A549 (cell line): Measurements from ENCODE around the gene CLIP2. TPM values are rescaled to one million over a fixed set of nuclear protein-coding genes. Genes with fewer than 3 reads are reported as not detected.

Experiments used
- ATAC-seq, 2 experiments: fragments of 200-7000 bp in 1 of 2; fragments of >200 bp in 1 of 2; cut with Nextera tagmentation in 1 of 2; cut with Tn5 transposase in 1 of 2; 3 replicates each; pipeline versions ENCODE4 v1.8.0 to v1.9.1; 2018 to 2020; ENCODE audit warnings: mild to moderate bottlenecking in 1 of 2, moderate library complexity in 1 of 2
- CTCF ChIA-PET: fragments of 300-600 bp; sonication (Branson Sonifier 250); formaldehyde crosslinking; extraction: SDS; loops from one replicate; lab custom pipeline; 2021; ENCODE audit warnings: antibody characterized with exemption, inconsistent platforms; lab: Yijun Ruan, JAX
- POLR2A ChIA-PET: fragments of 350-600 bp; formaldehyde crosslinking; extraction: SDS; loops from one replicate; lab custom pipeline; 2021; ENCODE audit warnings: antibody characterized with exemption, inconsistent platforms; lab: Yijun Ruan, JAX
- DNase-seq, 2 experiments: peaks; one replicate each; pipeline versions ENCODE4 v3.0.0 to v3.0.0-alpha.2; 2011 to 2016; ENCODE audit warnings: low read depth in 1 of 2, low spot score in 1 of 2
- FAIRE-seq: peaks from 2 replicates; lab custom pipeline; 2011; peaks lifted over from hg19 to GRCh38; lab: Jason Lieb, UNC
- H3K27ac ChIP-seq, 2 experiments: fragments of >200 bp; sonication (Bioruptor Twin); formaldehyde crosslinking; 3 replicates each; pipeline ENCODE4 v1.5.1; 2016 to 2017
- H3K4me1 ChIP-seq: fragments of >200 bp; sonication (Bioruptor Twin); formaldehyde crosslinking; 3 replicates; pipeline ENCODE4 v1.6.1; 2016
- H3K4me2 ChIP-seq: fragments of >200 bp; sonication (Bioruptor Twin); formaldehyde crosslinking; 3 replicates; pipeline ENCODE4 v1.6.1; 2016
- H3K4me3 ChIP-seq: fragments of >200 bp; sonication (Bioruptor Twin); formaldehyde crosslinking; 3 replicates; pipeline ENCODE4 v1.5.1; 2016
- H3K9me3 ChIP-seq: fragments of >200 bp; sonication (Bioruptor Twin); formaldehyde crosslinking; 3 replicates; pipeline ENCODE4 v1.6.1; 2016
- EP300 ChIP-seq, 2 experiments: fragments of >200 bp; sonication (Bioruptor Twin); formaldehyde crosslinking; IDR thresholded peaks; 2 replicates in 1 of 2; 3 replicates in 1 of 2; pipeline ENCODE4 v1.6.1; 2016 to 2017
- FOSB ChIP-seq: fragments of 250-450 bp; sonication (Bioruptor Pico); IDR thresholded peaks from 2 replicates; pipeline ENCODE4 v1.5.0; 2020; ENCODE audit warnings: mild to moderate bottlenecking, moderate library complexity
- FOSL2 ChIP-seq, 2 experiments: fragments of 450-650 bp in 1 of 2; fragments of >200 bp in 1 of 2; sonication (Bioruptor Twin) in 1 of 2; formaldehyde crosslinking; IDR thresholded peaks; 2 replicates each; pipeline versions ENCODE4 v1.5.0 to v1.6.1; 2016 to 2020; ENCODE audit warnings: mild to moderate bottlenecking in 1 of 2, moderate library complexity in 1 of 2
- HDAC2 ChIP-seq: fragments of 200-600 bp; sonication (generic); IDR thresholded peaks from 2 replicates; pipeline ENCODE4 v1.6.1; 2016
- HOXB13 ChIP-seq: fragments of 250-450 bp; sonication (Bioruptor Pico); IDR thresholded peaks from 2 replicates; pipeline ENCODE4 v1.5.0; 2020; ENCODE audit warnings: low read depth, mild to moderate bottlenecking, moderate library complexity
- JUN ChIP-seq, 2 experiments: fragments of >200 bp; sonication (Bioruptor Twin); formaldehyde crosslinking; IDR thresholded peaks; 2 replicates in 1 of 2; 3 replicates in 1 of 2; pipeline ENCODE4 v1.6.1; 2016 to 2017
- JUNB ChIP-seq: fragments of >200 bp; sonication (Bioruptor Twin); formaldehyde crosslinking; IDR thresholded peaks from 2 replicates; pipeline ENCODE4 v1.6.1; 2016
- KDM5A ChIP-seq: fragments of 200-600 bp; sonication (generic); IDR thresholded peaks from 2 replicates; pipeline ENCODE4 v1.6.1; 2016; ENCODE audit warnings: antibody characterized with exemption, mild to moderate bottlenecking
- NFE2L2 ChIP-seq: fragments of 150-350 bp; conservative IDR thresholded peaks from 2 replicates; pipeline ENCODE4 v1.6.1; 2014; ENCODE audit warnings: low read length
- NPAS2 ChIP-seq: fragments of 250-450 bp; sonication (Bioruptor Pico); IDR thresholded peaks from 2 replicates; pipeline ENCODE4 v1.8.0; 2022; ENCODE audit warnings: mild to moderate bottlenecking, moderate library complexity, borderline replicate concordance
- NR3C1 ChIP-seq: fragments of >200 bp; sonication (Bioruptor Twin); formaldehyde crosslinking; IDR thresholded peaks from 3 replicates; pipeline ENCODE4 v1.6.1; 2017
- POLR2AphosphoS2 ChIP-seq: conservative IDR thresholded peaks from 2 replicates; pipeline ENCODE4 v1.6.1; 2012; ENCODE audit warnings: low read length, improper control_type of control experiment, inconsistent platforms
- RARB ChIP-seq: fragments of 250-450 bp; sonication (Bioruptor Pico); IDR thresholded peaks from 2 replicates; pipeline ENCODE4 v1.8.0; 2021; ENCODE audit warnings: mild to moderate bottlenecking, moderate library complexity
- RCOR1 ChIP-seq: fragments of 150-350 bp; IDR thresholded peaks from 2 replicates; pipeline ENCODE4 v1.6.1; 2014; ENCODE audit warnings: antibody characterized with exemption, low read length, low read depth
- RFX5 ChIP-seq: fragments of 450-650 bp; IDR thresholded peaks from 2 replicates; pipeline ENCODE4 v1.7.1; 2014; ENCODE audit warnings: antibody characterized with exemption, mild to moderate bottlenecking, moderate library complexity
- TFCP2L1 ChIP-seq: fragments of 250-450 bp; sonication (Bioruptor Pico); IDR thresholded peaks from 2 replicates; pipeline ENCODE4 v1.5.0; 2021; ENCODE audit warnings: mild to moderate bottlenecking
- ZSCAN20 ChIP-seq: fragments of 250-450 bp; sonication (Bioruptor Pico); IDR thresholded peaks from 2 replicates; pipeline ENCODE4 v1.8.0; 2022; ENCODE audit warnings: mild to moderate bottlenecking, moderate library complexity
- WGBS: methylation state at CpG from one replicate; pipeline ENCODE4 v1.1.6; 2017; ENCODE audit errors: missing lambda C conversion rate; 5-methylcytosine and 5-hydroxymethylcytosine counted together
- polyA plus RNA-seq, 4 experiments: library from polyadenylated mRNA; depleted of rRNA in 3 of 4; stranded (reverse); fragments of >200 nt; fragmentation: RNase III in 1 of 4; extraction: RNeasy Plus Mini Kit Qiagen cat#74134 plus additional on column Dnase treatment in 1 of 4; gene quantifications; 2 replicates in 3 of 4; 3 replicates in 1 of 4; pipeline ENCODE4 v1.2.3, GENCODE V29; 2011 to 2017
- TF ChIP-seq, protein P1 (sequence below): fragments of 200-600 bp; sonication (generic); IDR thresholded peaks from 2 replicates; pipeline ENCODE4 v1.6.1; 2016; ENCODE audit warnings: antibody characterized with exemption, mild to moderate bottlenecking, moderate library complexity
- TF ChIP-seq, protein P2 (sequence below): fragments of 150-350 bp; IDR thresholded peaks from 2 replicates; pipeline ENCODE4 v1.6.1; 2014; ENCODE audit warnings: low read depth, mild to moderate bottlenecking, low read length
- TF ChIP-seq, protein P3 (sequence below): IDR thresholded peaks from 2 replicates; pipeline ENCODE4 v1.6.1; 2012; ENCODE audit warnings: low read depth, borderline replicate concordance

Gene CLIP2
- polyA plus RNA-seq, 2 of the 4 experiments (the other 2 are of a cell fraction) = 3.7 to 17.0 TPM

DNA sequence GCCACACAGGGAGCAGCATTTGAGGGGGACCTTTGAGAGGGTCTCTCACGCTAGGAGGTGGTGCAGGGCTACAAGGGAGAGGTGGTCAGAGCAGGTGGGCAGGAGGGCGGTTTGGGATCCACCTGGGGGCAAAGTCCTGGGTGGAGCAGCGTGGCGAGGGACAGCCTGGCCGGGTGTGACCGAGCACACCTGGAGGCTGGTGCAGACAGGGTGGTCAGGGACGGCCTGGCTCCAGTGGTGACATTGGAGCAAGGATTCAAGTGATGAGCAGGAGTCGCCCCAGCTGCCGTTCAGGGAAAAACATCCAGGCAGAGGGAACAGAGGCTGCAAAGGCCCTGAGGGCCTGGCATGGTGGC is 36.0 kb downstream of the CLIP2 start:
- Histone ChIP-seq H3K4me1 (no peaks in the 10 kb centered on the region), H3K4me3 (no peak overlapping the region), H3K9me3 (no peaks in the 10 kb centered on the region)
- WGBS = 84% methylated on average over 9 of the region's 9 CpGs
- CTCF ChIA-PET = interaction anchor here (0.7 to 2.0 kb wide), 2 partner anchors 76 to 98 kb away, joined by 3 to 6 read pairs; no protein-coding TSS in a partner anchor
- no peak for DNase-seq
- TF ChIP-seq FOSL2 (IDR thresholded peaks at IDR 0.05) (no peak), FOSL2 (CRISPR knock-in tag; IDR thresholded peaks at IDR 0.05) (no peak), NR3C1 (no peak), RFX5 (no peak), FOSB (CRISPR knock-in tag) (no peak), NPAS2 (CRISPR knock-in tag) (no peak), ZSCAN20 (no peak), RARB (CRISPR knock-in tag) (no peak), TFCP2L1 (CRISPR knock-in tag) (no peak), RCOR1 (no peak), EP300 (IDR thresholded peaks at IDR 0.05) (no peak), JUNB (no peak), HDAC2 (no peak), JUN (IDR thresholded peaks at IDR 0.05) (no peak), POLR2AphosphoS2 (no peak), KDM5A (no peak), NFE2L2 (no peak), HOXB13 (CRISPR knock-in tag) (no peak)
- TF ChIP-seq, protein P1, sequence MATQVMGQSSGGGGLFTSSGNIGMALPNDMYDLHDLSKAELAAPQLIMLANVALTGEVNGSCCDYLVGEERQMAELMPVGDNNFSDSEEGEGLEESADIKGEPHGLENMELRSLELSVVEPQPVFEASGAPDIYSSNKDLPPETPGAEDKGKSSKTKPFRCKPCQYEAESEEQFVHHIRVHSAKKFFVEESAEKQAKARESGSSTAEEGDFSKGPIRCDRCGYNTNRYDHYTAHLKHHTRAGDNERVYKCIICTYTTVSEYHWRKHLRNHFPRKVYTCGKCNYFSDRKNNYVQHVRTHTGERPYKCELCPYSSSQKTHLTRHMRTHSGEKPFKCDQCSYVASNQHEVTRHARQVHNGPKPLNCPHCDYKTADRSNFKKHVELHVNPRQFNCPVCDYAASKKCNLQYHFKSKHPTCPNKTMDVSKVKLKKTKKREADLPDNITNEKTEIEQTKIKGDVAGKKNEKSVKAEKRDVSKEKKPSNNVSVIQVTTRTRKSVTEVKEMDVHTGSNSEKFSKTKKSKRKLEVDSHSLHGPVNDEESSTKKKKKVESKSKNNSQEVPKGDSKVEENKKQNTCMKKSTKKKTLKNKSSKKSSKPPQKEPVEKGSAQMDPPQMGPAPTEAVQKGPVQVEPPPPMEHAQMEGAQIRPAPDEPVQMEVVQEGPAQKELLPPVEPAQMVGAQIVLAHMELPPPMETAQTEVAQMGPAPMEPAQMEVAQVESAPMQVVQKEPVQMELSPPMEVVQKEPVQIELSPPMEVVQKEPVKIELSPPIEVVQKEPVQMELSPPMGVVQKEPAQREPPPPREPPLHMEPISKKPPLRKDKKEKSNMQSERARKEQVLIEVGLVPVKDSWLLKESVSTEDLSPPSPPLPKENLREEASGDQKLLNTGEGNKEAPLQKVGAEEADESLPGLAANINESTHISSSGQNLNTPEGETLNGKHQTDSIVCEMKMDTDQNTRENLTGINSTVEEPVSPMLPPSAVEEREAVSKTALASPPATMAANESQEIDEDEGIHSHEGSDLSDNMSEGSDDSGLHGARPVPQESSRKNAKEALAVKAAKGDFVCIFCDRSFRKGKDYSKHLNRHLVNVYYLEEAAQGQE = no peak
- TF ChIP-seq, protein P2, sequence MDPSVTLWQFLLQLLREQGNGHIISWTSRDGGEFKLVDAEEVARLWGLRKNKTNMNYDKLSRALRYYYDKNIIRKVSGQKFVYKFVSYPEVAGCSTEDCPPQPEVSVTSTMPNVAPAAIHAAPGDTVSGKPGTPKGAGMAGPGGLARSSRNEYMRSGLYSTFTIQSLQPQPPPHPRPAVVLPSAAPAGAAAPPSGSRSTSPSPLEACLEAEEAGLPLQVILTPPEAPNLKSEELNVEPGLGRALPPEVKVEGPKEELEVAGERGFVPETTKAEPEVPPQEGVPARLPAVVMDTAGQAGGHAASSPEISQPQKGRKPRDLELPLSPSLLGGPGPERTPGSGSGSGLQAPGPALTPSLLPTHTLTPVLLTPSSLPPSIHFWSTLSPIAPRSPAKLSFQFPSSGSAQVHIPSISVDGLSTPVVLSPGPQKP = no peak
- TF ChIP-seq, protein P3, sequence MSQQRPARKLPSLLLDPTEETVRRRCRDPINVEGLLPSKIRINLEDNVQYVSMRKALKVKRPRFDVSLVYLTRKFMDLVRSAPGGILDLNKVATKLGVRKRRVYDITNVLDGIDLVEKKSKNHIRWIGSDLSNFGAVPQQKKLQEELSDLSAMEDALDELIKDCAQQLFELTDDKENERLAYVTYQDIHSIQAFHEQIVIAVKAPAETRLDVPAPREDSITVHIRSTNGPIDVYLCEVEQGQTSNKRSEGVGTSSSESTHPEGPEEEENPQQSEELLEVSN = no peak
- TF ChIP-seq, all 56 proteins: peak for 0
- no peak for FAIRE-seq
- H3K4me2 ChIP-seq = no peak overlapping the region
- POLR2A ChIA-PET = no interaction called here
- no peak; a peak in 1 of 6 replicates for ATAC-seq
- H3K27ac ChIP-seq = no peak overlapping the region

DNA sequence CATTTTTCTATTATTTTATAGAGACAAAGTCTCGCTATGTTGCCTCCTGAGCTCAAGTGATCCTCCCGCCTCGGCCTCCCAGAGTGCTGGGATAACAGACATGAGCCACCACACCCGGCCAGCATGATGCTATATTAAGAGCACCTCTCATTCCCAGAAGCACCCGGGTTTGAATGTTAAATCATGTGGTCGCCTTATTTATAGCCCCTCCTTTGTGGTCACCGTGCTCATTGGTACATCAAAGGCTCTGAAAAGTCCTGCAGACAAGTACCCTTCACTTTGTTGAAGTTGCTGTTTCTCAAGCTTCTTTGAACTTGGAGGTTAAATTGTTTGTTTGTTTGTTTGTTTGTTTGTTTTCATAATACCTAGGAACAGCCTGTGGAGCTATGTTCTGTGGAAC is 40.0 kb downstream of the CLIP2 start:
- ChIA-PET CTCF (interaction anchor here (0.8 to 1.1 kb wide), 2 partner anchors 64 to 122 kb away, joined by 3 to 4 read pairs; no protein-coding TSS in a partner anchor), POLR2A (no interaction called here)
- no peak for ATAC-seq
- Histone ChIP-seq H3K27ac (no peak overlapping the region), H3K4me2 (no peak overlapping the region), H3K4me1 (peaks cover 4% of the 10 kb centered on the region; the same call in 1 of the 3 replicates), H3K9me3 (no peaks in the 10 kb centered on the region), H3K4me3 (no peak overlapping the region)
- no peak for DNase-seq
- TF ChIP-seq, protein P3 = no peak
- TF ChIP-seq KDM5A = no peak
- WGBS = 88% methylated on average over 7 of the region's 7 CpGs
- FAIRE-seq = no peak
